GM21381 (cell line): ENCODE data around the gene TSEN34.
"Not testable (repeated sequence)": the region's sequence is repeated elsewhere in the genome, so short reads cannot be mapped to it uniquely, and the experiment has no call there.

Source experiments
- ATAC-seq: cut with Tn5 transposase; IDR thresholded peaks from one replicate; pipeline ENCODE4 v1.9.1; 2021; ENCODE audit warnings: mild to moderate bottlenecking, moderate library complexity; ENCODE audit not compliant: unreplicated experiment

Gene TSEN34

GRCh38 chr19:54160182-54160811, 30.8 kb upstream of the TSEN34 start:
- ATAC-seq, result no peak

- ATAC-seq, result no peak
Measured at GRCh38 chr19:54160854-54161253, 30.3 kb upstream of the TSEN34 start.

- ATAC-seq, result no peak
Measured at GRCh38 chr19:54162241-54162805, 28.8 kb upstream of the TSEN34 start.

- ATAC-seq, result no peak
Measured at GRCh38 chr19:54162884-54163283, 28.2 kb upstream of the TSEN34 start.

- ATAC-seq, result no peak
Measured at GRCh38 chr19:54164369-54165068, 26.6 kb upstream of the TSEN34 start.

GRCh38 chr19:54165222-54165621, 25.9 kb upstream of the TSEN34 start:
- ATAC-seq, result no peak

- ATAC-seq, result no peak
Measured at GRCh38 chr19:54168174-54168917, 22.8 kb upstream of the TSEN34 start.

GRCh38 chr19:54169149-54169740, 21.9 kb upstream of the TSEN34 start:
- no peak for ATAC-seq

- not testable (repeated sequence) for ATAC-seq
Measured at GRCh38 chr19:54171736-54172431, 19.2 kb upstream of the TSEN34 start.

GRCh38 chr19:54172471-54173358, 18.4 kb upstream of the TSEN34 start, which contains the start of gene TMC4:
TMC4 (minus strand) TSS chr19:54173160; CDS start chr19:54173117, 43 bp downstream.
- ATAC-seq, result no peak

GRCh38 chr19:54173359-54173699, 17.8 kb upstream of the TSEN34 start:
- ATAC-seq, result no peak

- ATAC-seq, result no peak
Measured at GRCh38 chr19:54173951-54174834, 16.9 kb upstream of the TSEN34 start.

GRCh38 chr19:54178581-54179261, 12.4 kb upstream of the TSEN34 start:
- no peak for ATAC-seq

GRCh38 chr19:54179262-54179852, 11.8 kb upstream of the TSEN34 start:
- ATAC-seq, result no peak

- no peak for ATAC-seq
Measured at GRCh38 chr19:54179921-54180461, 11.1 kb upstream of the TSEN34 start.

GRCh38 chr19:54180691-54181091, 10.4 kb upstream of the TSEN34 start:
- ATAC-seq, result no peak

- not testable (repeated sequence) for ATAC-seq
Measured at GRCh38 chr19:54181894-54182293, 9.2 kb upstream of the TSEN34 start.
